HepG2 (cell line): Measurements from ENCODE around the gene NOTCH3. TPM values are rescaled to one million over a fixed set of nuclear protein-coding genes. Genes with fewer than 3 reads are reported as not detected.

Experiments
- ARHGAP35 ChIP-seq: sonication (generic); formaldehyde crosslinking; IDR thresholded peaks from 2 replicates; pipeline ENCODE4 v1.9.0; 2022; ENCODE audit warnings: mild to moderate bottlenecking, inconsistent platforms, moderate library complexity, missing genetic modification reagents, borderline replicate concordance
- ARID2 ChIP-seq: sonication (generic); formaldehyde crosslinking; IDR thresholded peaks from 2 replicates; pipeline ENCODE4 v1.8.1; 2022; ENCODE audit warnings: mild to moderate bottlenecking, missing genetic modification reagents, borderline replicate concordance
- ARNTL ChIP-seq: sonication (generic); formaldehyde crosslinking; IDR thresholded peaks from 2 replicates; pipeline ENCODE4 v1.4.0; 2020; ENCODE audit warnings: mild to moderate bottlenecking, missing genetic modification reagents
- ATF7-NPFF ChIP-seq: sonication (generic); formaldehyde crosslinking; IDR thresholded peaks from 2 replicates; pipeline ENCODE4 v1.8.1; 2023; ENCODE audit warnings: mild to moderate bottlenecking, low read depth, missing genetic modification reagents, moderate library complexity
- RELA ChIP-seq: sonication (generic); formaldehyde crosslinking; IDR thresholded peaks from 2 replicates; pipeline ENCODE4 v1.4.0; 2020; ENCODE audit warnings: missing genetic modification reagents
- REPIN1 ChIP-seq: sonication (generic); formaldehyde crosslinking; IDR thresholded peaks from 2 replicates; pipeline ENCODE4 v1.8.0; 2022; ENCODE audit warnings: missing genetic modification reagents, low read depth, mild to moderate bottlenecking, borderline replicate concordance
- SP2 ChIP-seq: sonication (generic); formaldehyde crosslinking; IDR thresholded peaks from 2 replicates; pipeline ENCODE4 v1.5.1; 2020; ENCODE audit warnings: mild to moderate bottlenecking, missing genetic modification reagents
- SP4 ChIP-seq: sonication (generic); formaldehyde crosslinking; IDR thresholded peaks from 2 replicates; pipeline ENCODE4 v1.8.1; 2023; ENCODE audit warnings: mild to moderate bottlenecking, missing genetic modification reagents
- SYNCRIP ChIP-seq: fragments of 200-400 bp; formaldehyde crosslinking; IDR thresholded peaks from 2 replicates; pipeline ENCODE4 v1.6.1; 2018; ENCODE audit warnings: mild to moderate bottlenecking, low read depth, low read length; ENCODE audit not compliant: insufficient read depth
- ZNF124 ChIP-seq: sonication (generic); formaldehyde crosslinking; IDR thresholded peaks from 2 replicates; pipeline ENCODE4 v1.4.0; 2020; ENCODE audit warnings: missing genetic modification reagents
- ZNF274 ChIP-seq: sonication (generic); formaldehyde crosslinking; IDR thresholded peaks from 2 replicates; pipeline ENCODE4 v1.5.1; 2020; ENCODE audit warnings: mild to moderate bottlenecking, missing genetic modification reagents
- ZNF446 ChIP-seq: sonication (generic); formaldehyde crosslinking; IDR thresholded peaks from 2 replicates; pipeline ENCODE4 v1.5.0; 2020; ENCODE audit warnings: mild to moderate bottlenecking, missing genetic modification reagents
- ZNF468 ChIP-seq: sonication (generic); formaldehyde crosslinking; IDR thresholded peaks from 2 replicates; pipeline ENCODE4 v1.8.0; 2022; ENCODE audit warnings: mild to moderate bottlenecking, moderate library complexity, missing genetic modification reagents
- ZNF652 ChIP-seq: IDR thresholded peaks from 2 replicates; pipeline ENCODE4 v1.6.1; 2016; ENCODE audit warnings: low read depth, borderline replicate concordance
- ZNF776 ChIP-seq: sonication (generic); formaldehyde crosslinking; IDR thresholded peaks from 2 replicates; pipeline ENCODE4 v1.4.0; 2020; ENCODE audit warnings: mild to moderate bottlenecking, missing genetic modification reagents
- polyA plus RNA-seq, 8 experiments: library from polyadenylated mRNA; depleted of rRNA in 3 of 8; stranded (reverse) in 7 of 8; unstranded in 1 of 8; fragments of >200 nt; fragmentation: Illumina TruSeq in 4 of 8; extraction: Trizol in 4 of 8; gene quantifications; 2 replicates each; pipeline versions ENCODE4 v1.2.1 to v1.2.3, GENCODE V29; 2011 to 2016; ENCODE audit warnings: low read depth in 4 of 8, missing spikeins in 1 of 8, mixed read lengths in 1 of 8; ENCODE audit not compliant: insufficient read depth in 1 of 8
- total RNA-seq, 5 experiments: library from RNA; depleted of rRNA; stranded (reverse); fragments of >200 nt; fragmentation: Illumina TruSeq; extraction: Trizol; gene quantifications; 2 replicates each; pipeline ENCODE4 v1.2.3, GENCODE V29; 2016; ENCODE audit warnings: low read depth in 1 of 5
- TF ChIP-seq, protein P1 (sequence below): IDR thresholded peaks from 2 replicates; pipeline ENCODE4 v1.6.1; 2016; ENCODE audit warnings: missing genetic modification reagents, missing compliant biosample characterization
- TF ChIP-seq, protein P2 (sequence below): sonication (generic); formaldehyde crosslinking; IDR thresholded peaks from 2 replicates; pipeline ENCODE4 v1.4.0; 2020; ENCODE audit warnings: missing genetic modification reagents, low read depth, mild to moderate bottlenecking, borderline replicate concordance
- TF ChIP-seq, protein P3 (sequence below), 2 experiments: sonication (generic) in 1 of 2; formaldehyde crosslinking in 1 of 2; IDR thresholded peaks; 2 replicates each; pipeline versions ENCODE4 v1.6.1 to v1.9.0; 2014 to 2022; ENCODE audit warnings: antibody characterized with exemption in 1 of 2, borderline replicate concordance in 1 of 2, inconsistent platforms in 1 of 2, low read depth in 1 of 2, missing genetic modification reagents in 1 of 2
- TF ChIP-seq, protein P4 (sequence below): IDR thresholded peaks from 2 replicates; pipeline ENCODE4 v1.6.1; 2016; ENCODE audit warnings: low read depth, borderline replicate concordance
- TF ChIP-seq, protein P5 (sequence below): sonication (generic); formaldehyde crosslinking; IDR thresholded peaks from 2 replicates; pipeline ENCODE4 v1.5.0; 2020; ENCODE audit warnings: missing genetic modification reagents, mild to moderate bottlenecking, borderline replicate concordance

The NOTCH3 gene
- total and polyA plus RNA-seq, 2 of the 13 experiments (the other 11 are each of a cell fraction or from before 2014, with no cell fraction given): 0.09 to 0.28 TPM

DNA sequence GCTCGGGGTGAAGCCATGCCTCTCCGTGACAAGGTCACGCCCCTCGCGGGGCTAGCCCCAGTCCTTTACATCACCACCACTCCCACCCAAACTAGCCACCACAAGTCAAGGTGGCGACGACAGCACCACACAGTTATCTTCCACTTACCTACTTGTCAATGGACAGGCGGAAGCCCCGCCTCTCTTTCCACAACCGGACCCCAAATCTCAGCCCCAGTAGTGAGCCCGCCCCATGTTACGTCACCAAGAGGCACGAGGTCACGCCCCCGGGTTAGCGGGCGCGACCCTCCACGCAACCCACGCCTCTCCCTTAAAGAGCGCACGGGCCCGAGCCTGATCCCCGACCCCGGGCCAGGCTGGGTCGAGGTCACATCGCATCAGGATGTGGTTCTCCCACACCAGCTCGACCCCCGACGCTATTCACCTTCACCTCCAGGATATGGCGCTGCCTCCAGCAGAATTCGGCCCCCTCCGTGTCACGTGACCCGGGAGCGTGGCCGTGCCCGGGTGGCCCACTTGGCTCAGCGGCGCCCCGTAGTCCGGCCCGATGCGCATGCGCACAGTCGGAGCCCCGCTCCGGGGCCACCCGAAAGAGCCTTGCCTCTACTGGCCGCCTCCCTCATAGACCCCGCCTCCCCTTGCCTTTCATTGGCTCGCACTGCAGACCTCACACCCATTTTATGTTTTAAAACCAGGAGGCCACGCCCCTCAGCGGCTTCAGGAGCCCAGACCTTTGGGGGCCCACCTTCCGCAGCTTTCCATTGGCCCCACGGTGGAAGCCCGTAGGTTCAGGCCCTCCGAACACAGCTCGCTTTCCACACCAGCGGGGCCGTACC is 75.3 kb downstream of the NOTCH3 start (continued):
- TF ChIP-seq RELA: no peak
- TF ChIP-seq, protein P1, sequence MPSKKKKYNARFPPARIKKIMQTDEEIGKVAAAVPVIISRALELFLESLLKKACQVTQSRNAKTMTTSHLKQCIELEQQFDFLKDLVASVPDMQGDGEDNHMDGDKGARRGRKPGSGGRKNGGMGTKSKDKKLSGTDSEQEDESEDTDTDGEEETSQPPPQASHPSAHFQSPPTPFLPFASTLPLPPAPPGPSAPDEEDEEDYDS (CRISPR knock-in tag): peak; percentile 12; the same call in 1 of the 2 replicates
- TF ChIP-seq, protein P2, sequence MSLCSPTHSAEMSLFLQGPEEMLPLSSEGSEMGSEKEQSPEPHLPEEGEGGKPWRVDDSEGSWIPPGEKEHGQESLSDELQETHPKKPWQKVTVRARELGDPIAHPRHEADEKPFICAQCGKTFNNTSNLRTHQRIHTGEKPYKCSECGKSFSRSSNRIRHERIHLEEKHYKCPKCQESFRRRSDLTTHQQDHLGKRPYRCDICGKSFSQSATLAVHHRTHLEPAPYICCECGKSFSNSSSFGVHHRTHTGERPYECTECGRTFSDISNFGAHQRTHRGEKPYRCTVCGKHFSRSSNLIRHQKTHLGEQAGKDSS (CRISPR knock-in tag): no peak; the same call in 1 of the 2 replicates
- TF ChIP-seq, protein P3, sequence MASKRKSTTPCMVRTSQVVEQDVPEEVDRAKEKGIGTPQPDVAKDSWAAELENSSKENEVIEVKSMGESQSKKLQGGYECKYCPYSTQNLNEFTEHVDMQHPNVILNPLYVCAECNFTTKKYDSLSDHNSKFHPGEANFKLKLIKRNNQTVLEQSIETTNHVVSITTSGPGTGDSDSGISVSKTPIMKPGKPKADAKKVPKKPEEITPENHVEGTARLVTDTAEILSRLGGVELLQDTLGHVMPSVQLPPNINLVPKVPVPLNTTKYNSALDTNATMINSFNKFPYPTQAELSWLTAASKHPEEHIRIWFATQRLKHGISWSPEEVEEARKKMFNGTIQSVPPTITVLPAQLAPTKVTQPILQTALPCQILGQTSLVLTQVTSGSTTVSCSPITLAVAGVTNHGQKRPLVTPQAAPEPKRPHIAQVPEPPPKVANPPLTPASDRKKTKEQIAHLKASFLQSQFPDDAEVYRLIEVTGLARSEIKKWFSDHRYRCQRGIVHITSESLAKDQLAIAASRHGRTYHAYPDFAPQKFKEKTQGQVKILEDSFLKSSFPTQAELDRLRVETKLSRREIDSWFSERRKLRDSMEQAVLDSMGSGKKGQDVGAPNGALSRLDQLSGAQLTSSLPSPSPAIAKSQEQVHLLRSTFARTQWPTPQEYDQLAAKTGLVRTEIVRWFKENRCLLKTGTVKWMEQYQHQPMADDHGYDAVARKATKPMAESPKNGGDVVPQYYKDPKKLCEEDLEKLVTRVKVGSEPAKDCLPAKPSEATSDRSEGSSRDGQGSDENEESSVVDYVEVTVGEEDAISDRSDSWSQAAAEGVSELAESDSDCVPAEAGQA (IDR thresholded peaks at IDR 0.05; ENCODE audit: low read depth): no peak
- TF ChIP-seq, protein P3 (CRISPR knock-in tag; IDR thresholded peaks at IDR 0.05; ENCODE audit: borderline replicate concordance): peak; percentile 73; the same call in 1 of the 2 replicates
- TF ChIP-seq ARNTL (CRISPR knock-in tag): peak; percentile 91
- TF ChIP-seq, protein P4, sequence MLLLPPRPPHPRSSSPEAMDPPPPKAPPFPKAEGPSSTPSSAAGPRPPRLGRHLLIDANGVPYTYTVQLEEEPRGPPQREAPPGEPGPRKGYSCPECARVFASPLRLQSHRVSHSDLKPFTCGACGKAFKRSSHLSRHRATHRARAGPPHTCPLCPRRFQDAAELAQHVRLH (CRISPR knock-in tag): no peak; the same call in 1 of the 2 replicates
- TF ChIP-seq, protein P5, sequence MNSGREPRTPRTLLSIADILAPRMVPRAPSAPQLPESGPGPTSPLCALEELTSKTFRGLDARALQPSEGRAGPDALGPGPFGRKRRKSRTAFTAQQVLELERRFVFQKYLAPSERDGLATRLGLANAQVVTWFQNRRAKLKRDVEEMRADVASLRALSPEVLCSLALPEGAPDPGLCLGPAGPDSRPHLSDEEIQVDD (CRISPR knock-in tag): no peak
- peak; percentile 88; the same call in 1 of the 2 replicates for TF ChIP-seq ZNF124 (CRISPR knock-in tag)
- TF ChIP-seq ZNF446 (CRISPR knock-in tag): no peak
- no peak for TF ChIP-seq REPIN1
- TF ChIP-seq ARHGAP35 (CRISPR knock-in tag): no peak
- no peak for TF ChIP-seq ARID2
- TF ChIP-seq ATF7-NPFF: peak; percentile 32; the same call in 1 of the 2 replicates
- TF ChIP-seq ZNF652: no peak
- peak; percentile 88 for TF ChIP-seq SP4
- TF ChIP-seq SYNCRIP: no peak
- TF ChIP-seq SP2 (CRISPR knock-in tag): peak; percentile 88
- peak; percentile 90 for TF ChIP-seq ZNF776 (CRISPR knock-in tag)
- no peak for TF ChIP-seq ZNF468
- TF ChIP-seq ZNF274 (CRISPR knock-in tag): peak; percentile 90; the same call in 1 of the 2 replicates
